GM21737 (cell line): ENCODE measurements around the gene LGR4.
A peak's percentile ranks its signal among the peaks of the same experiment; 100 is the strongest.
"Not testable (repeated sequence)": the region's sequence is repeated elsewhere in the genome, so short reads cannot be mapped to it uniquely, and the experiment has no call there.

Experiments
- ATAC-seq: cut with Tn5 transposase; IDR thresholded peaks from one replicate; pipeline ENCODE4 v1.9.1; 2021; ENCODE audit warnings: mild to moderate bottlenecking, moderate library complexity; ENCODE audit not compliant: unreplicated experiment

Gene LGR4

GRCh38 chr11:27355575-27356104 lies 117.0 kb downstream of the LGR4 start:
- ATAC-seq: no peak

- ATAC-seq: no peak
These were observed 118.1 kb downstream of the LGR4 start for GRCh38 chr11:27354359-27354965.

GRCh38 chr11:27353593-27354358 lies 118.8 kb downstream of the LGR4 start:
- no peak for ATAC-seq

- ATAC-seq: no peak
These were observed 119.8 kb downstream of the LGR4 start for GRCh38 chr11:27352781-27353180.

- no peak for ATAC-seq
These were observed 122.1 kb downstream of the LGR4 start for GRCh38 chr11:27350511-27350910.

GRCh38 chr11:27349919-27350318 lies 122.7 kb downstream of the LGR4 start:
- ATAC-seq: no peak

GRCh38 chr11:27348340-27348873 lies 124.2 kb downstream of the LGR4 start:
- ATAC-seq: no peak

GRCh38 chr11:27347359-27348339 lies 124.9 kb downstream of the LGR4 start:
- no peak for ATAC-seq

- no peak for ATAC-seq
These were observed 132.6 kb downstream of the LGR4 start for GRCh38 chr11:27339941-27340340.

GRCh38 chr11:27334764-27335163 lies 137.8 kb downstream of the LGR4 start:
- ATAC-seq: not testable (repeated sequence)

- no peak for ATAC-seq
These were observed 140.6 kb downstream of the LGR4 start for GRCh38 chr11:27331981-27332380.

- no peak for ATAC-seq
These were observed 141.8 kb downstream of the LGR4 start for GRCh38 chr11:27330633-27331270.

GRCh38 chr11:27329867-27330632 lies 142.5 kb downstream of the LGR4 start:
- no peak for ATAC-seq

- ATAC-seq: no peak
These were observed 144.0 kb downstream of the LGR4 start for GRCh38 chr11:27328614-27329013.

- not testable (repeated sequence) for ATAC-seq
These were observed 145.5 kb downstream of the LGR4 start for GRCh38 chr11:27327064-27327463.

GRCh38 chr11:27322196-27322595 lies 150.4 kb downstream of the LGR4 start:
- ATAC-seq: not testable (repeated sequence)

GRCh38 chr11:27321340-27321739 lies 151.2 kb downstream of the LGR4 start:
- not testable (repeated sequence) for ATAC-seq

GRCh38 chr11:27319072-27319471 lies 153.5 kb downstream of the LGR4 start:
- peak; percentile 98 for ATAC-seq

GRCh38 chr11:27317751-27318150 lies 154.8 kb downstream of the LGR4 start:
- ATAC-seq: no peak
